MV-4-11 (cell line): Measurements from ENCODE around the gene UQCRHL.
A peak's percentile ranks its signal among the peaks of the same experiment; 100 is the strongest.

Experiments used
- DNase-seq: peaks from one replicate; lab custom pipeline; 2025; lab: John Stamatoyannopoulos, UW

The UQCRHL gene

GRCh38 chr1:15797614-15798390 is 9.6 kb downstream of the UQCRHL start:
- DNase-seq, result no peak

GRCh38 chr1:15796086-15796462 is 11.4 kb downstream of the UQCRHL start:
- DNase-seq, result no peak

DNA sequence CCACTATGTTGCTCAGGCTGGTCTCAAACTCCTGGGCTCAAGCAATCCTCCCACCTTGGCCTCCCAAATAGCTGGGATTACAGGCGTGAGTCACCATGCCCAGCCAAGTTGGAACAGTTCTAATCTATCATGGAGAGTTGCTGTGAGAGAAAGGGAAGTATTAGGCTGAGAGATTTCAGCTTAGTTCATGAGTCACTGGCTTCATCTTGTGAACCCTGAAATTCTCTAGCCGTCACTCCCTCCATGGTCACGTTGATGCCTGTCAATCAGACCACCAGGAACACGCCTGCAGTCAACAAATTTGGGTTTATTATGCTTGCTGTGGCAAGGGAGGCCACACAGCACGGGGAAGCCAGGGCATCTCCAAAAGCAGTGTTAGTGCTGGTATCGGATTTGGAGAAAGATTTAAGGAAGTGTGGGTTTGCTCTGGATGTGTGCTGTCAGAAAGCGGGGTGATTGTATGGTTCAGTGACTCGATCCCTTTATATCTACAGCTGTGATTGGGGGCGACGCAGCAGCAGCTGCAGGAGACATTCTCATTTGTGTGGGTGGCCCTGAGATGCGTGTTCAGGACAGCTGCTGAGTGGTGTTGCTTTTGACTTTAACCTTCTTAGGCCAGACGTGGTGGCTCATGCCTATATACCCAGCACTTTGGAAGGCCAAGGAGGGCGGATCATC is 18.7 kb downstream of the UQCRHL start:
- DNase-seq, result peak; percentile 80

DNA sequence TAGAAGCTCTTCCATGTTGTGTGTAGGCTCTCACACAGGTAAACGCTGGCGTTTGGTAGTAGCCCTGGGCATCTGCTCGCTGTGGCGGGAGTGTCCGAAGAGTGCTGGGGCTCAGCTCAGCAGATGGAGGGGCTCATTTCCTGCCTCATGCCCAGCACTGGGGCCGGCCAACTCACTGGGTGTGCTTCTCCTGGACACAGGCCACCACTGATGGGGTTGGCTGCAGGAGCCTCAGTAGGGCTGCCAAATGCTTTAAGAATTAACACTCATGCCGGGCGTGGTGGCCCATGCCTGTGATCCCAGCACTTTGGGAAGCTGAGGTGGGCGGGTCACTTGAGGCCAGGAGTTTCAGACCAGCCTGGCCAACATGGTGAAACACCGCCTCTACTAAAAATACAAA is 20.9 kb downstream of the UQCRHL start:
- DNase-seq, result no peak

DNA sequence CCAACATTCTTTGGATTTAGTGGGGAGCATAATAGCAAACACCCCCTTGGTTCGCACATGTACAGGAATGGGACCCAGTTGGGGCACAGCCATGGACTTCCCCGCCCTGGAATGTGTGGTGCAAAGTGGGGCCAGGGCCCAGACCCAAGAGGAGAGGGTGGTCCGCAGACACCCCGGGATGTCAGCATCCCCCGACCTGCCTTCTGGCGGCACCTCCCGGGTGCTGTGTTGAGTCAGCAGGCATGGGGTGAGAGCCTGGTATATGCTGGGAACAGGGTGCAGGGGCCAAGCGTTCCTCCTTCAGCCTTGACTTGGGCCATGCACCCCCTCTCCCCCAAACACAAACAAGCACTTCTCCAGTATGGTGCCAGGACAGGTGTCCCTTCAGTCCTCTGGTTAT is 21.8 kb downstream of the UQCRHL start:
- no peak for DNase-seq

DNA sequence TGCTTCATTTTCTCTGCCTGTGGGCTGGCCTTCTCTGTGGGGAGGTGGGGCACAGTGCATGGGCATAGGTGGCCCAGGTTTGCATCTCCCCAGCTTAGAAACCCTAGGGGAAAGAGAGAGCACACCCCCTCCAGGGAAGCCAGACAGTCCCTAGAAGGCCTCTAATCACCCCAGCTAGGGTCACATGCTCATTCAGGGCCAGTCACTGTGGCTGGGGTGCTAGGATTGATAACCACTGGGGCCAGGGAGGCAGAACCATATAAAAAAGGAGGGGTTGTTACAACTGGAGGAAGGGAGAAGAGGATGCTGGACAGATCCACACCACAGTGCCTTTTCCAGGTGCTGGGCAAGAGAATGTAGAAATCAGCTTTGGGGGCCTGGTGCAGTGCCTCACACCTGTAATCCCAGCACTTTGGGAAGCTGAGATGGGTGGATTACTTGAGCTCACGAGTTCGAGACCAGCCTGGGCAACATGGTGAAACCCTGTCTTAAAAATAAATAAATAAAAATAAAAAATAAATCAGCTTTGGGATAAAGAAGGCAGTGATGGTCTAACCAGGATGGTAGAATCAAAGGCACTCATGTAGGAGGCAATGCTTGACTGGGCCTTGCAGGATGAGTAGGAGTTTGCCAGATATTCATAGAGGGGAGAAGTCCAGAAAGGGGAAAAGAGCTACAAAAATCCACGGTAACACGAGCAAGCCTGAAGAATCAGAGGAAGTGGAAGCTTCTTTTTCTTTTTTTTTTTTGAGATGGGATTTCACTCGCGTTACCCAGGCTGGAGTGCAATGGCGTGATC is 29.3 kb downstream of the UQCRHL start:
- no peak for DNase-seq

DNA sequence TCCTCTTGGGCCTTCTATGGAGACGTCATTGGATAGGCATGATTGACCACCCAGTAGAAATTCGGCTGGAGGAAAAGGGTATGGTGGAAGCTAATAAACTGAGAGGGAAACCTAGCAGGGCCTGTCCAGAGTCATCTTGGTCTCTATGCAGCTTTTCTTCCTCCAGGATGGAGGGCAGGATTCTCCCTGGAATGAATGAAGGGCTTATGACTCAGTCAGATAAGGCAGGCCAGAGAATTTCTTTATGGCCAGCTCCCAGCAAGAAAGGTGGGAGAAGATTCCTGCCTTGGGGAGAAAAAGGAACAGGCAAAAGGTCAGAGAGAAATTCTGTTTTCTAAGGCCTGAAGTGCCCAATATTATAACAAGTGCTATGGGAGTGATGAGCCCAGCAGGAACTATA is 31.7 kb downstream of the UQCRHL start:
- DNase-seq, result no peak

- DNase-seq, result no peak
Observed at GRCh38 chr1:15771836-15772515, 35.5 kb downstream of the UQCRHL start.

- DNase-seq, result no peak
Observed at GRCh38 chr1:15770313-15770962, 37.0 kb downstream of the UQCRHL start.

GRCh38 chr1:15768388-15768787 is 39.1 kb downstream of the UQCRHL start:
- DNase-seq, result no peak

DNA sequence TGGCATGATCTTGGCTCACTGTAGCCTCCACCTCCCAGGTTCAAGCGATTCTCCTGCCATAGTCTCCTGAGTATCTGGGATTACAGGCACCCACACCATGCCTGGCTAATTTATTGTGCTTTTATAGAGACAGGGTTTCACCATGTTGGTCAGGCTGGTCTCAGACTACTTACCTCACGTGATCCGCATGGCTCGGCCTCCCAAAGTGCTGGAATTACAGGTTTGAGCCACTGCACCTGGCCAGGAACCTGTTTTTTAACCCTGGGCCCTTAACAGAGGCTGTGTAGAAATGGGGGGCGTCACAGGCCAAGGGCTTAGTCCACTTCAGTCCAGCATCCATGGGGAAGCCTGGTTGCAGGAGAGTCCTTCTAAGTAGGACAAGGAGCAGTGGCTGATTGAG is 39.5 kb downstream of the UQCRHL start:
- DNase-seq, result no peak

DNA sequence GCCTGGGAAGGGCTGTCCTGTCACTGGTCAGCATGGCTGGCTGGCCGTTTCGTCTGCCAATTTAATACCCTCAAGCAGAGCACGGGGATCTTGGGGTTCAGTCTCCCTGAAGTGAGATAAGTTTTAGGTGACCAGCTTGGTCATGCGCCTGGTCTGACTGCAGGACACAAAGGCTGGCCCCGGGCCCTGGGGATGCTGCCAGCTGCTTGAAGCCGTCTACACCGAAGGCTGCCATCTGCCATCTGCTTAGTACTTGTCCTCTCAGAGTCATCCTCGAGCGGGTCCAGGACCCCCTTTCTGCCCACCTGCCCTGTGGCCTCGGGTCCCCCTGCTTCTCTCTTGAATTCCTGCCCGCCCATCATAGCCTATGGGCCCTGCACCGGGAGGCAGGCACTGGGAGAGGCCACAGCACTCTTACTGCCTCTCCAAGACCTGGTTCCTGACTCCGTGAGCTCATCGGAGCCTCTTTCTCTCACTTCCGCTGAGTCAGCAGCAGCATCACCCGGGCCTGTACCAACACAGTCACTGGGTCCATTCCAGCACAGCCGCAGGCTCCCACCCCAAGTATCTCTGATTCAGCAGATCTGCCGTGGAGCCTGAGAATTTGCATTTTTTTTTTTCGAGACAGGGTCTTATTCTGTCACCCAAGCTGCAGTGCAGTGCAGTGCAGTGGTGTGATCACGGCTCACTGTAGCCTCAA is 41.8 kb downstream of the UQCRHL start:
- no peak for DNase-seq

- DNase-seq, result no peak
Observed at GRCh38 chr1:15764890-15765289, 42.6 kb downstream of the UQCRHL start.

DNA sequence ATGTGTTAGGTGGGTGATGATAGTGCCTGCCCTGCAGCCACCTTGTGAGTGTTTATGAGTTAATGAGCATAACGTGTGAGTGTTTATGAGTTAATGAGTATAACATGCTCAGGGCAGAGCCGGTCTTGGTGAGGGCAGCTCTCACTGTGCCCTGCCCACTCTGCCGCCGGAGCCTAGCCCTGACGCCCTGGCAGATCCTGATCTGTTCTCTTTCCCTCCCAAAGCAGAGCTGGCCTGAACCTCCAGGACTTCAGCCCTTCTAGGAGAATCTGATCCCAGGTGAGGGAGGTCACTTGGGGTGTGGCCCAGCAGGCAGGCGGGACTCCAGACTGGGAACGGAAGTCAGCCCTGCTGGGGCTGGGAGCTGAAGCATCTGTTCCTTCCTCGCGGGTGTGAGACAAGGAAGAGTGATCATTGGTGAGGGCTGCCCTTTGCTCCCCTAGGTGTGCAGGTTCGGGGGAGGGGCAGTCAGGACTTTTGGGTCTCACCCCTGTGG is 43.1 kb downstream of the UQCRHL start:
- DNase-seq, result no peak

- no peak for DNase-seq
Observed at GRCh38 chr1:15762546-15762945, 44.9 kb downstream of the UQCRHL start.

DNA sequence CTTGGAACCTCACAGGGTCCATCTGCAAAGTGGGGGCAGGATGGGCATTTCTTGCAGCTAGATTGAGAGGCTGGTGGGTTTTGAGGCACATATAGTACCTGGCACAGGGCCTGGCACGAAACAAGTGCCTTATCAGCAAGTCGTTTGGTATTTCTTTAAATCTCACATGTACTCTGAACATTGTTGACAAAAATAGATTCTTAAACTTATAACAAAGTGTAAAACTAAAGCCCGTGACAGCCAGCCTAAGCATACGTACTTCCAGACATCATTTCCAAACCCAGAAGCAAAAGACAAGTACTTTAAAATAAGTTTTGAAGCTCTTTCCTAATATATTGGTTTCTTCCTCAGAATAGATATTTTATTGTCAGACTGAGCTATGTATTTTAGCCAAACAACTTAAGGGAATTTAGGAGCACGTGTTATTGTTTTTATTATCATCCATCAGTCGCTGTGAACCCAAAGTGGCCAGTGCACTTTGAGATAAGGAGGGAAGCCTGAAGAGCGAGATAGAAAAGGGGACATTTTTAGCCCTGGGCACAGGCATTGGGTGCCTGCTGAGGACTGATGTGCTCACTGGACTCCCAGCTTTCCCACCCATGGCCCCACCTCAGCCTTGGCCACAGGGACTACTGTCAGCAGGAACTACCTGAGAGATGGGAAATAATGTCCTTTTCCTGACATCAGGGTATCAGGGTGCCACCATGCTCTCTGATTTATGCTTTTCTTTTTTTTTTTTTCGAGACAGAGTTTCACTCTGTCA is 45.9 kb downstream of the UQCRHL start:
- DNase-seq, result no peak

GRCh38 chr1:15760520-15761211 is 46.8 kb downstream of the UQCRHL start:
- no peak for DNase-seq

- no peak for DNase-seq
Observed at GRCh38 chr1:15758953-15759661, 48.3 kb downstream of the UQCRHL start.

DNA sequence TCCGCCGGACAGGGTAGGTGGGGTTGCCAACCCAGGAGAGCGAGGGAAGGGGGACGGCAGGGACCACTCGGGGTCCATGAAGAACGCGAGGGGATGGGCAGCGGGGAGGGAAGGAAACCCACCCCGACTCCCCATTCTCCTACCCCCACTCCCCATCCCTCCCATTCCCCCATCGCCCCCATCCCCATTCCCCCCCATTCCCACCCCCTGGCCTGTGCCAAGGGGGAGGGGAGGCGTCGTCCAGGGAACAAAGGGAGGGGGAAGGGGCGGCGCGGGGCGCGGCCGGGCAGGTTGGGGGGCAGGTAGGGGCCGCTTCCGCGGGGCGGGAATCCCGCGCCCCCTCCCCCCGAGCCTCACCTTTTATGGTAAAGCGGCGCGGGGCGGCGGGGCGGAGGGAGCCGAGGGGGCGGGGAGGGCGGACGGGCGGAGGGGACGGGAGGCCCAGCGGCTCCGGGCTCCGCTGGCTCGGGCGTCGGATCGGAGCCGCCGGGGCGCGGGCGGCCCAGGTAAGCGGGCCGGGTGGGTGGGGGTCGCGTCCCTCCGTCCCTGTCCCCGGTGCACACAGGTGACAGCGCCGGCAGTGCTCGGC is 49.0 kb downstream of the UQCRHL start, which contains the start of gene FBLIM1:
FBLIM1 (plus strand) TSS at position 453 of the 589 bp plus-strand sequence. CDS start 6,189 bp downstream, outside the sequence.
- no peak for DNase-seq
